Esophagus (tissue), 2 donors: Measurements from ENCODE around the gene IFI30. TPM values are rescaled to one million over a fixed set of nuclear protein-coding genes. Genes with fewer than 3 reads are reported as not detected.
A peak's percentile ranks its signal among the peaks of the same experiment; 100 is the strongest.

ENCODE experiments used
- H3K27ac ChIP-seq, 2 donors: one replicate each; pipeline ENCODE4 v1.5.1; 2013; ENCODE audit warnings: low read depth in 2 of 2, mild to moderate bottlenecking in 2 of 2, inconsistent platforms in 1 of 2, low read length in 1 of 2, moderate library complexity in 1 of 2
- H3K27me3 ChIP-seq, 2 donors: one replicate each; pipeline ENCODE4 v1.6.1; 2013; ENCODE audit warnings: low read length in 2 of 2, control low read depth in 1 of 2, mild to moderate bottlenecking in 1 of 2; ENCODE audit not compliant: insufficient read depth in 2 of 2, control insufficient read depth in 1 of 2
- H3K36me3 ChIP-seq, 2 donors: one replicate each; pipeline ENCODE4 v1.6.1; 2013; ENCODE audit warnings: low read length in 1 of 2; ENCODE audit not compliant: control insufficient read depth in 2 of 2, insufficient read depth in 2 of 2
- H3K4me1 ChIP-seq, 2 donors: one replicate each; pipeline ENCODE4 v1.6.1; 2013; ENCODE audit warnings: low read length in 1 of 2; ENCODE audit not compliant: control insufficient read depth in 2 of 2, insufficient read depth in 2 of 2
- H3K4me3 ChIP-seq, 2 donors: one replicate each; pipeline ENCODE4 v1.5.1; 2013; ENCODE audit warnings: low read length in 2 of 2, mild to moderate bottlenecking in 2 of 2, low read depth in 1 of 2, moderate library complexity in 1 of 2
- H3K9me3 ChIP-seq, 2 donors: one replicate each; pipeline ENCODE4 v1.6.1; 2013; ENCODE audit warnings: mild to moderate bottlenecking in 2 of 2, low read depth in 1 of 2, low read length in 1 of 2, moderate library complexity in 1 of 2; ENCODE audit not compliant: control insufficient read depth in 2 of 2, insufficient read depth in 1 of 2
- WGBS, 2 donors: extraction: QIAGEN DNeasy Blood & Tissue Kit; methylation state at CpG; one replicate each; pipeline ENCODE4 v1.1.7; 2013; 5-methylcytosine and 5-hydroxymethylcytosine counted together
- polyA plus RNA-seq, 2 donors: library from polyadenylated mRNA; stranded (reverse); fragments of 200-250 nt; gene quantifications; one replicate each; pipeline ENCODE4 v1.2.3, GENCODE V29; 2013
- donor health status: healthy with polysubstance abuse.
- donor health status: Bipolar disorder and iron deficiency.

The IFI30 gene
- polyA plus RNA-seq, 2 donors: 9.9 to 29.3 TPM

GRCh38 chr19:18219911-18220631, 46.5 kb downstream of the IFI30 start:
- Histone ChIP-seq H3K27ac (no peak overlapping the region), H3K9me3 (no peaks in the 10 kb centered on the region), H3K36me3 (no peaks in the 10 kb centered on the region), H3K27me3 (peaks cover 0 to 2% of the 10 kb centered on the region in 2 donors), H3K4me3 (no peak overlapping the region), H3K4me1 (peaks cover 5 to 6% of the 10 kb centered on the region in 2 donors)
- 57% methylated on average over 28 of the region's 28 CpGs for WGBS, 2 donors

GRCh38 chr19:18220632-18221275, 47.1 kb downstream of the IFI30 start:
- H3K4me3 ChIP-seq: no peak overlapping the region
- peaks cover 0 to 7% of the 10 kb centered on the region in 2 donors for H3K27me3 ChIP-seq
- peaks cover 5 to 7% of the 10 kb centered on the region in 2 donors for H3K4me1 ChIP-seq
- WGBS, 2 donors: 7 to 8% methylated on average over 25 to 33 of the region's 33 CpGs
- no peak overlapping the region for H3K27ac ChIP-seq
- no peaks in the 10 kb centered on the region for H3K9me3 ChIP-seq
- H3K36me3 ChIP-seq: no peaks in the 10 kb centered on the region

DNA sequence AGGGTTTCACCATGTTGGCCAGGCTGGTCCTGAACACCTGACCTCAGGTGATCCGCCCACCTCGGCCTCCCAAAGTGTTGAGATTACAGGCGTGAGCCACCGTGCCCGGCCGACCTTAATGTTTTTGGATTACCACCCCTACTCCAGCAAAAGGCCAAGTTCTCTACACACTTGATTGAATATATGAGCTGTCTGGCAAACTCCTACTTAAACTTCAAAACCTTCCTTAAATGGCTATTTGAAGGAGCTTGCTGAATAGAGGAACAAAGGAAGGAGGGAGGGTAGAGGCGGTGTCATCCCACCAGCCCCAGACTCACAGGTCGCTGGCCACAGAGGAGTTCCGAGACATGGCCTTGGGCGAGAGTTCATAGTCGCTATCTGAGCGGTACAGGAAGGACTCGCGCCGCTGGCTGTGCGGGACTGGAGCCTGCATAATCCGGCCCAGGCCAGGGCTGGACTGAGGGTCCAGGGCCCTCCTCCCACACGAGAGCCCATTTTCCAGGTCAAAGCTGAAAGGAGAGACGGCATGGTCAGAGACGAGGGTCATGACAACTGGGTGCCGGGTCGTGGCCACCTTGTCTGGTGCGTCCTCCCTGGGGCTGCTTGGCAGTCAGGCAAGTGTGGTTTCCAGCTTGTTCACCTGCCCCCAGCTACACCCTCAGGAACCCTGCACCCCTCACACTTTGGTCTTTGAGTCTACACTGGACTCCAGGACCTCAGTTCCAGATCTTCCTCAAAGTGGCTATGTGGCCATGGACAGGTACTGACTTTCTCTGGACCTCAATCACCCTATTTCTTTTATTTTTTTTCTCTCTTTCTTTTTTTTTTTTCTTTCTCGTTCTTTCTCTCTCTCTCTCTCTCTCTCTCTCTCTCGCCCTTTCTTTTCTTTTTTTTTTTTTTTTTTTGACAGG, 48.5 kb downstream of the IFI30 start:
- no peaks in the 10 kb centered on the region for H3K9me3 ChIP-seq

DNA sequence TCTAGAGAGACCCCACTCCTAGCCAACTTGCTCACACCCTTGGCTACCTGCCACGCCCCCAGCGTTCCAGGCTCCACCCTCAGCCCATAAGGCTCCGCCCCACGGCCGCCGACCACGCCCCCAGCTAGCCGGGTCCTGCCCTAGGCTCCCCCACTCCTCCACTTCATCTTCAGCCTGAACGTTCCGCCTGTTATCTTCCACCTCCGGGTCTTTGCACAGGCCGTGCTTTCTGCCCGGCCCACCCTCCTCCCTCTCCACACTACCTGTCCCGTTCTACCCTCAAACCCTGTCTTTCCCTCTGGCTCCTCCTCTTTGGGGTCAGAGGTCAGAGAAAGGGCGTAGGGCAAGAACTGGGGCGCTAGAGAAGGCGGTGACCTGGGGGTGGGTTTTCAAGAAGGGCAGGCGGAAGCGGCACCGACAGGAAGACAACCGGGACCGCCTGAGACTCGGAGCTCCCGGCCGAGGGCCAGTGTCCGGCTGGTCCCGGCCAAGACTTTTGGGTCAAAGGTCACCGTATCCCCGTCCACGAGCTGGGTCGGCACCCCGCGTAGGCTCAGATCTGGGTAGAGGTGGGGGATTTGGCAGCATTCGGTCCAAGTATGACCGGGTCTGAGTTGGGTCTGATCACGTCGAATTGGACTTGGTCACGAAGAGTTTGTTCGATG, 50.4 kb downstream of the IFI30 start:
- H3K36me3 ChIP-seq: no peaks in the 10 kb centered on the region
- peaks cover 5 to 11% of the 10 kb centered on the region in 2 donors for H3K4me1 ChIP-seq
- 8 to 10% methylated on average over 39 of the region's 39 CpGs for WGBS, 2 donors
- no peaks in the 10 kb centered on the region for H3K9me3 ChIP-seq
- peaks cover 0 to 12% of the 10 kb centered on the region in 2 donors for H3K27me3 ChIP-seq
- H3K27ac ChIP-seq: no peak overlapping the region
- peak overlapping the region; percentile 19 to 32 for H3K4me3 ChIP-seq

More for the DNA sequence above, 48.5 kb downstream of the IFI30 start:
- 83 to 84% methylated on average over 23 to 25 of the region's 25 CpGs for WGBS, 2 donors
- Histone ChIP-seq H3K27me3 (peaks cover 0 to 10% of the 10 kb centered on the region in 2 donors), H3K27ac (no peak overlapping the region), H3K4me1 (peaks cover 5 to 11% of the 10 kb centered on the region in 2 donors), H3K4me3 (no peak overlapping the region), H3K36me3 (no peaks in the 10 kb centered on the region)

- peaks cover 0 to 12% of the 10 kb centered on the region in 2 donors for H3K27me3 ChIP-seq
- WGBS, 2 donors: 3 to 4% methylated on average over 81 of the region's 81 CpGs
- H3K27ac ChIP-seq: no peak overlapping the region
Measured at GRCh38 chr19:18224525-18225354, 51.1 kb downstream of the IFI30 start.

DNA sequence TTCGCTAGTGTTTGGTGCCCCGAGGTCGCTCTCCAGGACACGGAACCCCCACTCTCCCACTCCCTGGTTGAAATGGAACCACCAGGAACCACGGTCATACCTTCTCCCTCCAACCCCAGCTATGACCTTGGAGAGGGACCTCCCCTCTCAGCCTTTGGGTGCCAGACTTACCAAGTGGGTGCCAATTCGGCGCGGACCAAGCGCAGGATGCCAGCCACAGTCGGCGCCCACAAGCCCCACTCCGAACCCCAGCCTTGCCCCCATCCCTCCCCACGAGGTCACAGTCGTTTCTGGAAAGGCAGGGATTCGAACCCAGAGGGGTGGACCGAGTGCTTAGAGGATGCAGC, 51.7 kb downstream of the IFI30 start:
- no peak overlapping the region for H3K27ac ChIP-seq
- H3K9me3 ChIP-seq: no peaks in the 10 kb centered on the region
- no peaks in the 10 kb centered on the region for H3K36me3 ChIP-seq
- peaks cover 0 to 12% of the 10 kb centered on the region in 2 donors for H3K27me3 ChIP-seq
- 14 to 15% methylated on average over 16 of the region's 16 CpGs for WGBS, 2 donors
- peaks cover 5 to 11% of the 10 kb centered on the region in 2 donors for H3K4me1 ChIP-seq
- no peak overlapping the region for H3K4me3 ChIP-seq

More at GRCh38 chr19:18224525-18225354, 51.1 kb downstream of the IFI30 start:
- Histone ChIP-seq H3K4me1 (peaks cover 5 to 11% of the 10 kb centered on the region in 2 donors), H3K4me3 (peak overlapping the region; percentile 20 to 32), H3K36me3 (no peaks in the 10 kb centered on the region), H3K9me3 (no peaks in the 10 kb centered on the region)

DNA sequence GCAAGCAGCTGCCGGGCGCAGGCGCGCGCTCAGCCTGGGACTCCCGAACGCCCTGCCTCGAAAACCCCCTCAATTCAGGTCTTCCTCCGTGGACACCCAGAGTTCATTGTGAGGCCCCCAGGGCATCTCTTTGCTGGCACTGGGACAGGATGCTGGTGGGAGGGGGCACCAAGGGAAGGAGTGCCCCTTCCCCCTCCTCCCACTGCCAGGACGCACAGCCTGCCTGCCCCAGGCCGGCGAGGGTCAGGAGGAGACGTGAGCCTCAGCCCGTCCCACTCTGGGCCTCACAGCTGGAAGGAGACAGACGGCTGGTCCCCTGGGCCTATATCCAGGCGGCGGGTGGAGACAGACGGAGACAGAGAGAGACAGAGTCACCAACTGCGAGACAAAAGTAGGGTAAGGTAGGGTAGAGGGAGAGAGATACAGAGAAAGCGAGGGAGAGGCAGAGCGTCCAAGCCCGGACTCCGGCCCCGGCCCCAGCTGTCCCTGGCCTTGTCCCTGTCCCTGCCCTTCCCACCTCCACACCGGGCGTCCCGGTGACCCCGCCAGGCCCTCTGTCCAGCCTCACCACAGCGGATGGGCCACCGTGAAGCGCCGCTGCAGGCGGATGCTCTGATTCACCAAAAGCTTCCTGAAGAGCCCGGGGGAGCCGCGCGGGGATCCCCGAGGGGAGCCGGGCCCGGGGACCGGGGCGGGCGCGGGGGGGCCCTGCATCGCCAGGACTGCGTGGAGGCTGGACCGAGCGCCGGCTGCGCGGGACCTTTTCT, 52.3 kb downstream of the IFI30 start, which contains the start of gene PDE4C:
TSS of gene PDE4C (minus strand) at position 737 of the 767 bp plus-strand sequence. CDS start at position 714, 23 bp downstream.
- Histone ChIP-seq H3K9me3 (no peaks in the 10 kb centered on the region), H3K36me3 (no peaks in the 10 kb centered on the region), H3K4me3 (no peak within 1 kb of the TSS), H3K4me1 (peaks cover 5 to 11% of the 10 kb centered on the region in 2 donors), H3K27me3 (peaks cover 0 to 12% of the 10 kb centered on the region in 2 donors), H3K27ac (no peak within 1 kb of the TSS)
- 4 to 5% methylated on average over 41 to 51 of the region's 51 CpGs for WGBS, 2 donors
